GM23338 (cell line): ENCODE measurements around the gene PFKP.

Experiments used
- CREB1 ChIP-seq: fragments of 250-450 bp; sonication (Bioruptor Pico); IDR thresholded peaks from 2 replicates; pipeline ENCODE4 v1.5.0; 2020; ENCODE audit warnings: low read depth, mild to moderate bottlenecking, moderate library complexity
- CTCF ChIP-seq, 2 experiments: fragments of 200-600 bp in 1 of 2; sonication (generic) in 1 of 2; conservative IDR thresholded peaks; 2 replicates each; pipeline versions ENCODE4 v1.5.1 to v1.6.1; 2016 to 2017; ENCODE audit warnings: antibody characterized with exemption in 2 of 2, low read depth in 2 of 2, mild to moderate bottlenecking in 2 of 2, moderate library complexity in 1 of 2
- EZH2 ChIP-seq: fragments of 200-600 bp; sonication (generic); IDR thresholded peaks from one replicate; pipeline ENCODE4 v1.8.0; 2017; ENCODE audit warnings: antibody characterized with exemption, mild to moderate bottlenecking, low read depth; ENCODE audit not compliant: unreplicated experiment
- EZH2phosphoT487 ChIP-seq: fragments of 200-600 bp; sonication (generic); IDR thresholded peaks from one replicate; pipeline ENCODE4 v1.8.1; 2018; ENCODE audit warnings: antibody characterized with exemption; ENCODE audit not compliant: unreplicated experiment
- JUNB ChIP-seq: IDR thresholded peaks from one replicate; pipeline ENCODE4 v1.6.1; 2016; ENCODE audit warnings: antibody characterized with exemption; ENCODE audit not compliant: unreplicated experiment
- POLR2AphosphoS5 ChIP-seq: IDR thresholded peaks from 2 replicates; pipeline ENCODE4 v1.6.1; 2016; ENCODE audit warnings: antibody characterized with exemption, low read depth
- REST ChIP-seq: IDR thresholded peaks from one replicate; pipeline ENCODE4 v1.6.1; 2018; ENCODE audit warnings: antibody characterized with exemption; ENCODE audit not compliant: unreplicated experiment
- ZNF331 ChIP-seq: fragments of 250-450 bp; sonication (Bioruptor Pico); IDR thresholded peaks from 2 replicates; pipeline ENCODE4 v1.5.0; 2020; ENCODE audit warnings: low read depth, mild to moderate bottlenecking, moderate library complexity

GRCh38 chr10:3140280-3140679 is 72.9 kb downstream of the PFKP start:
- TF ChIP-seq CREB1, result no peak
- TF ChIP-seq CTCF (conservative IDR thresholded peaks at IDR 0.05; ENCODE audit: low read depth in 2 of 2), result no peak
- no peak for TF ChIP-seq POLR2AphosphoS5
- TF ChIP-seq ZNF331 (CRISPR knock-in tag), result no peak
- TF ChIP-seq EZH2, result no peak
- no peak for TF ChIP-seq JUNB
- TF ChIP-seq REST, result no peak
- TF ChIP-seq EZH2phosphoT487, result no peak
